NCI-H2081 treated with DMSO at 0.1 percent for 48 hours (cell line): ENCODE measurements around the gene SIRPG.
"Not testable (repeated sequence)": the region's sequence is repeated elsewhere in the genome, so short reads cannot be mapped to it uniquely, and the experiment has no call there.

ENCODE experiments used
- DNase-seq: peaks from one replicate; lab custom pipeline; 2025; lab: John Stamatoyannopoulos, UW

SIRPG gene

DNA sequence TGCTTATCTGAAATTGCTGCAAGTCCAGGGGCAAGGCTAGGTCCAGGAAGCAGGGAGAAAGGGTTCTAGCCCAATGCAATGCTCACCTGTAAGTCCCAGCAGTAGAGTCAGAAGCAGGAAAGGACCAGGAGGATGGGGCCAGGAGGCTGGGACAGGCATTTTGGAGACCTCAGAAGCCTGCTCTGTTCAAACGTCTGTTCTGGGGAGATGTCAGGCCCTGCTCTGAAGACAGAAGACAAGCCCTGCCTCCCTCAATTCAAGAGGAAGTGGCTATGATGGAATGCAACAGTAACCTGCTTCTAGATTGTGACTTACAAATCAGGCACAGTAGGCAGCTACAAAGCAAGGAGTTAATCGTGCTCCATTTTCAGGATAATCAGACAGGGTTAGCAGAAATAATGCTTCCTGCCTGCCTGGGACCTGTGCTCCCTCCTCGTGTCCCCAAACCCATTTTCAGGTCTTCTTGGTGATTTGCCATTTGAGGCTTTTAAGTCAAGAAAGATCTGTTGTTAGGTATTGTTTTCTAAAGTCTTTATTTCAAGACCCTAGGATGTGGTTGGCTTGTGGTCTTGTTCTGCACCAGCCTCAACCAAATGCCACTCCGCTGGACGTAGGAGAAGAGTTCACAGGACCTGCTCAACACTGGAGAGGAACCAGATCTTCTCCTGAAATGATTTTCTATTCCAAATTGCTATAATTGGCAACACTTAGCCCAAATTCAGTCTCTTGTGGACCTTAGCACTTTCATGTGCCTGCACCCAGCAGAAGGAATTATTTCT lies at the start of gene SIRPG:
TSS of gene SIRPG (minus strand) at position 224 of the 779 bp plus-strand sequence. CDS start at position 159, 65 bp downstream.
- DNase-seq, result no peak

DNA sequence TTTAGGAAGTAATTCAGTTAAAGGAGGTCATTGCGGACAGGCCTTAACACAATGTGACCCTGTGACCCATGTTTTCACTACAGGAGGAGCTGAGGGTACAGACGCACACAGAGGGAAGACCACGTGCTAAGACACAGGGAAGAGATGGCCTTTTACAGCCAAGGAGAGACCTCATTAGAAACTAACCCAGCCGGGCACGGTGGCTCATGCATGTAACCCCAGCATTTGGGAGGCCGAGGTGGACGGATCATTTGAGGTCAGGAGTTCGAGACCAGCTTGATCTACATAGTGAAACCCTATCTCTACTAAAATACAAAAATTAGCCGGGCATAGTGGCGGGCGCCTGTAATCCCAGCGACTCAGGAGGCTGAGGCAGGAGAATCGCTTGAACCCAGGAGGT lies 49.3 kb upstream of the SIRPG start:
- not testable (repeated sequence) for DNase-seq

DNA sequence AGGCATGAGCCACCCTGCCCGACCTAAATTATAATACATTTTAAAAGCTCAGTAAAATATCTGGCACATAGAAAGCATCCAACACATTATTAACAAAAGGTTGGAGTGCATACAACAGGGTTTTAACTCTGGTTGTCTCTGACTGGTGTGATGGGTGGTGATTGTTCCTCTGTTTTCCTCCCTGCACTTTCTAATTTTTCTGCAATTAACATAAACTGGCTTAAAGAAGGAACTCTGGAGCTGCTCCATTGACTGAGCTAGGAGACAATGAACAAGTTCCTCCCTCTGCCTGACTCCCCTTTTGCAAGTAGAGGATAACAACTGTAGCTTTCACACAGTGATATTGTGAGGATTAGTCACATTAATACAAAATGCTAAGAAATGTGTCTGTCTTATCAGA lies 48.5 kb upstream of the SIRPG start:
- DNase-seq, result no peak

DNA sequence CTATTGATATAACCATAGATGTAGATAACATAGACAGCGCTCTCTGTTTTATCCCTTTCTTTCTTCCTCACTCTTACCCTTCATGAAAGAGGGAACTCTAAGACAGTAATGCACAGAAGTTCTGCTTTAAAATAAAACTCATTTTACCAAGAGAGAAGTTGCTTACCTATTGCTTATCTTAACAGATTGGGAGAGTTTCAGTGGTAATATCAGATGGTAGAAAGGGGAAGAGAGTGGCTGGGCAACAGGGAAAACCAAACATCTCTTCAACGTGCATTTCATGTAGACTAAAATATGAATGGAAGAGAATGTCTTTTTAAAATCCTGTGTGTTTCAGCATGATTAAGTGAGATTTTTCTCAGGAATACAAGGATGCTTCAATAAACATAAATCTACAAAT lies 45.3 kb upstream of the SIRPG start:
- DNase-seq, result no peak

DNA sequence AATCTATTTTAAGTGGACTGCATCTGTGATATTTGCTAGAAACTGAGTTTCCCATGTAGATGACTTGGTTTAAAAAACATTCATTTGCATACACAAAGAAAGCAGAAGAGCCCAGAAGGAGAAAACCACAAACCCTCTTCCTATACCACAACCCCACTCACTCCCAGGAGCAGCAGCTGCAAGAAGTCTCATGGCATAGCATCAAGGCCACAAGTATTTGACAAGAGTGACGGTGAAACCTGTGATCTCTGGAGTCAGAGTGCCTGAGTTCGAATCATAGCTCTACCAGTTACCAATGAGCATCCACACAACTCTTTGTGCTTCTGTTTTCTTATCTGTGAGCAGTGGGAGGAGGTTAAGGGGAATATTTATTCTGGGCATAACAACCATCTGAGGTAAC lies 44.7 kb upstream of the SIRPG start:
- no peak for DNase-seq

DNA sequence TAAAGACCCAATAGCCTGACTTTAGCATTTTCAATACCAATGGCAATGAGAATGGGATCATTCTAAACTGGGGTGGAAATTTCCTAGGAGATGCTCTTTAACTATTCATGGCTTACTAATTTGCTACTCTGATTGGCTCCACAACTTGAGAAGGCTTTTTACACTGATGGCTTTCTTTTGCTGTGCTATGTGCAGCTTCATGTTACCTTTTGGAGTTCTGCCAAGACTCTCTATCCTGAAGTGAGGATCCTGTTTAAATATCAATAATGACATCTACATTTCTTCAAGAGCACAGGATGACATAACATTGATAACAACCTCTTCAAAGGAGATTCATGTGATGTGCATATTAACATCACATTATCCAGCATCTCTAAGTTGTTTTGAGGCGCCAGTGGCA lies 43.4 kb upstream of the SIRPG start:
- DNase-seq, result no peak

DNA sequence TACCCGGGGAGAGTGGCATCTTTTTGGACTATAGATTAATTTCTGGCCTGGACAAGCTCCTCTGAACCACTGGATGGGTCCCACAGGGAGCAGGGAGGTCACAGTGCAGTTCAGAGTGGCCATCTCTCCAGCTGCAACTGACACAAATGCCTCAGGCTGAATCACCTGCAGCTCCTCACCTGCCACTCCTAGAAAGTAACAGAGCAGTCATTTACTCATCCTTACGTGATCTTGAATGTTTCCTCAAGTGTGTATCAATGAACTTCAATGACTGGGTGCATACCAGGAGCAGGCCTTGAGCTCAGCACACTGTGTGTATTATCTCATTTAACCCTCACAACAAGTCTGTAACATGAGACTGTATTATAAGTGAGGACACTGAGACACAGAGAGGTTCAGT lies 40.0 kb upstream of the SIRPG start:
- no peak for DNase-seq

DNA sequence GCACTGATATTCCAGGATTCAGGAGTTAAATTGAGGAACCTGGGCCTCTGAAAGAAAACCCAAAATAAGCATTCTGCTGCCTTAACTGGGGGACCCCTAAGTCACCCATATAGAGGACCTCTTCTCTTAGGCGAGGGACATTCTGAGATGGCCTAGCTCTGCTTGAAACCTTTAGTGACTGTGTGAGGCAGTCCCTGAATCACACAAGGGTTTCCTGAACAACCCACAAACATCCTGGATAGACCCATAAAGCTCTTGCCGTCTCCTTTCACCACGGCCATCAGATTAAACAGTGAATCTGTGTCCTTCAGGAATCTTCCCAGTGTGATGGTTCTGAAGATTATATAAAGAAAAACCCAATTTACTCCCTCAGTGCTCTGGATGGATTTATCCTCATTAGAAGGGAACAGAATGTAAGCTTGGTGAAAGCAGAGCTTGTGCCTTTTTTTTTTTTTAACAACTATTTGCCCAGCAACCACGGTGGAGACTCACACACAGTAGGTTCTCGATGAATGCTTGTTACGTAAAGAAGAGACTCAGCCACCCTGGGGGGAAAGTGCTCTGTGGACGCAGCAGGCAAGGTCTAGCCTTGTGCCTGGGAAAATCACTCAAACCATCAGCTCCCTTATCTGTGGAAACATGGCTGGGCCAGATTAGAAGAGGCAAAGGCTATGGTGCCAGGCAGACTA lies 39.1 kb upstream of the SIRPG start:
- DNase-seq, result no peak

DNA sequence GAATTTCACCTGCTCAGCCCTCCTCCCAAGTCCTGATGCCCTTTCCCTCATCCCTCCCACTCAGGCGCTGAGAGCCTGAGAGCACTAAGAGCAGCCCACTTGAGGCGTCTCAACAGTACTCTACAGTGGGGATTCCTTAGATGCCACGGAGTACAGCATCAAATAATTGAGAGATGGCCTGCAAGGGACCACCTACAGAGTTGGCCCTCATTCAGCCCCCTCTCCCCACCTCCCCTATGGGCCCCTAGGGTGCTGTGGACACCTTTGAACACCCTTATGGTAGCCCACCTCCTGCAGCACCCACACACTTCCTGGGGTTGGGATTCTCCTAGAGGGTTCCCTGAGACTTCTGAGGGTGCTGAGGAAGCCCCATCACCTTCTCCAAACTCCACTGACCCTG lies 37.1 kb upstream of the SIRPG start:
- no peak for DNase-seq

DNA sequence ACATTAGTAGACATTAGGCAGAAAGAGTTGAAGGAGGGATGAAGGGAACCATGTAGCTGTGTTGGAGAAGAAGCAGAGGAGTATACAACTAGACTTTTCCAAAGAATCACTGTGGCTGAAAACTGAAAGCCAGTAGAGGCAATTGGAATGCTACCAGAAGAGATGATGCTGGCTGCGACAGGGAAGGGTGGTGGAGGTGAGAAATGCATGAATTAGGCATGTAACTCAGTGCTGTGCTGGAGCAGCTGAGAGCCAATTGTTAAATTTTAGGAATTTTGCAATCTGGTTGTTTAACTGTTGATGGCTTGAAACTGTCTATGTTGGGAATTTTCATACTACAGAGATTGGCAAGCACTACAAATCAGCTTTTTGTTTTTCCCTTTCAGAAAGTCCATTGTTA lies 35.8 kb upstream of the SIRPG start:
- DNase-seq, result no peak

DNA sequence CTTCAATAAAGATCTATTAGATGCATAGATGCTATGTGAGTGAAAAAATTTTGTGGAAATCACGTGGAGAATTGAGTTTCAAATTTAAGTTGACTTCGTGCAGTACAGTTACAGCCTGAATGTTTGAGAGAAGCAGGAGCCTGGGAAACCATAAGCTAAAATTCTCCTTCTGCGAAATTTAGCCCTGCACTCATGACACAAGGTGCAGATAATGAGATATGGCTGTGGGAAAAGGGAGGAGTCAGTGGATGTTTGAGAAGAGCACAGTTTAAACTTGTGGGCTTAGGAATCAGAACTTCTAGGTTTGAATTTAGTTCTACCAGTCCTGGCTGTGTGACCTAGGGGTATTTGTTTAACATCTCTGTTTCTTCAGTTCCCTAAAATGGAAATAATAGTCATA lies 32.1 kb upstream of the SIRPG start:
- no peak for DNase-seq

DNA sequence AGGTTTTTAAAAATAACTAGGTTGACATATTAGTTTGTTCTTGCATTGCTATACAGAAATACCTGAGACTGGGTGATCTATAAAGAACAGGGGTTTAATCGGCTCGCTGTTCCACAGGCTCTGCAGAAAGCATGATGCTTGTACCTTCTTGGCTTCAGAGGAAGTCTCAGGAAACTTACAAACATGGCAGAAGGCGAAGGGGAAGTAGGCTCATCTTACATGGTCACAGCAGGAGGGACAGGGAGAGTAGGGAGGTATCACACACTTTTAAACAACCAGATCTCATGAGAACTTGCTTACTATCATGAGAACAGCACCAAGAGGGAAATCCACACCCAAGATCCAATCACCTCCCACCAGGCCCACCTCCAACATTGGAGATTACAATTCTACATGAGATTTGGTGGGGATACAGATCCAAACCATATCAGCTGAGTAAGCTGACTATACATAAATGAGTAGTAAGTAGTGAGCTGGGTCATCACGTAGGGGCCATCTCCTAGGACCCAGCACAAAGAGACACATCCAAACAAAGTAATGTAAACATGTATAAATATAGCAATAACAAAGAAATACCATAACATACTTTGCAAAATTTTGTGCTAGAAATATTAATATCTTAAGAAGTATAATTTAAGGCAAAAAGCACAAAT lies 31.4 kb upstream of the SIRPG start:
- DNase-seq, result no peak

DNA sequence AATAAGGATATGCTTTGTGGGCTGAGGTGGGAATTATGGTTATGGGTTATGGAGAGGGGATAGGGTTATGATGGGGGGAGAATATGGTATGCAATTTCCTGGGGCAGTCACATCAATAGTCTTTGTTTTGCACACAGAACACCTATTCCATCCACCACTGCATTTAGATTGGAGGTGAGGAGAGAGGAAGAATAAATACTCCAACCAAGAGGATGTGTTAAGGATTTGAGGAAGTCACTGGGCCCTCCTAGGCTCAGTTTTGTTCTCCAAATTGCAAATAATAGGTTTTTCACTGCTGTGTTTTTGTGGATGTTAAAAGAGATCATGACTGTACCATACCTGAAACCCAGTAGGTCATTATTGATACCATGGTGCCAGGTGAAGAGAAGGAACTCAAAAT lies 29.5 kb upstream of the SIRPG start:
- DNase-seq, result no peak

DNA sequence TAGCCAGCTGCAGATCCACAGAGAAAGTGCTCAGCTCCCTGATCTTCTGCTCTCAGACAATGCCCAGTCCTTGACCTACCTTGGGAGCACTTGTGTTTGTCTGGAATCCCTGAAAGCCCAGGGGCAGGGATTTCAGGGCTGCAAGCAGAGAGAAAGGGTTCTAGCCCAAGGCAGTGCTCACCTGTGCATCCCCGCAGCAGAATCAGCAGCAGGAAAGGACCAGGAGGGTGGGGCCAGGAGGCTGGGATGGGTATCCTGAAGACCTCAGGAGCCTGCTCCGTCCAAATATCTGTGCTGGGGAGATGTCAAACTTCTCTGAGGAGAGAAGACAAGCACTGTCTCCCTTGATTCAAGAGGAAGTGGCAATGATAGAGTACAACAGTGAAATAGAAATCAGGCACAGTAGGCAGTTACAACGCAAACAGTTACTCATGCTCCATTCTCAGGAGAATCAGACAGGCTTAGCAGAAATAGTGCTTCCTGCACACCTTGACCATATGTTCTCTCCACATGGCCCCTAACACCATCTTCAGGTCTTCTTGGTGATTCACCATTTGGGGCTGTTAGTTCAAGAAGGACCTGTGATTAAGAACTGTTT lies 28.7 kb upstream of the SIRPG start:
- DNase-seq, result no peak

DNA sequence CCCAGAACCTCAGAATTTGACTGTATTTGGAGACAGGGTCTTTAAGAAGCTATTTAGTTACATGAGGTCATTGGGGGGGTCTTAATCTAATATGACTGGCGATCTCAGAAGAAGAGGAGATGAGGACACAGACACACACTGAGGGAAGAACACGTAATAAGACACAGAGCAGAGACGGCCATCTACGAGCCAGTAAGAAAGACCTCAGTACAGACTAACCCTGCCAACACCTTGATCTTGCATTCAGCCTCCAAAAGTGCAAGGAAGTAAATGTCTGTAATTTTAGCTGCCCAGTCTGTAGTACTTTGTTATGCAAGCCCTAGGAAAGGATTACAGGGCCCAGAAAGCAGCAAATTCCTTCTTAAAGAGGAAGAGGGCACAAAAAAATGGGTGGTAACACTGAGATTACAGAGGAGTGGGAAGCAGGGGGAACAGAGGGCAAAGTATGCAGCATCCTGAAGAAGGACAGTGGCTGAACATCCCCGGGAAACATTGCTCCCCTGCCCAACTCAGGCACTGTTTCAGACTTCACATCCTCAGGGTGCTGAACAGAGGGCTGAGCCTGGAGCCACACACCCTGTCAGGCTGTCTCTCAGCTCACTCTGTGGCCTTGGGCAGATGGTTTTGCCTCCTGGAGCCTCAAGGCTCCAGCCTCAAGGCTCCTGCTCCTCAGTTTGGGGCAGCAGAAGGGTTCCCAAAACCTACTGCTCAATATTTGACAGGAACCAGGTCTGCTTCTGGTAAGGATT lies 27.9 kb upstream of the SIRPG start:
- no peak for DNase-seq

DNA sequence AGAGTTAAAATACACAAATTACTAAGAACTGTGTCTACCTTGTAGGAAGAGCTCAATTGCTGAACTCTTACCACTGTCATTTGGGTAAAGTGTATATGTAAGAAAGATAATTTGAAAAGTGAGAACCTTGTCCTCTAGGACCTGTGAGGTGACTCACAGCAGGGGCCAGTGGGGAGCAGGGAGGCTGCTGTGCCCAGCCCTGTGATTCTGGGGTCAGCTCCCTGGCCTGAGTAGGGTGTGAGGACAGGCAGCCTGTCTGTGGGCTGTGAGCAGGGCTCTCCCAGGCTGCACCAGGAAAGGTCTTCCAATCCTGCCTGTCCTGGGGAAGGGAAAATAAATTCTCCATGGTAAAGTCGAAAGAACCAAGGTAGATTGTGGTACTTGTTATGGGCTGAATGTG lies 27.3 kb upstream of the SIRPG start:
- no peak for DNase-seq

DNA sequence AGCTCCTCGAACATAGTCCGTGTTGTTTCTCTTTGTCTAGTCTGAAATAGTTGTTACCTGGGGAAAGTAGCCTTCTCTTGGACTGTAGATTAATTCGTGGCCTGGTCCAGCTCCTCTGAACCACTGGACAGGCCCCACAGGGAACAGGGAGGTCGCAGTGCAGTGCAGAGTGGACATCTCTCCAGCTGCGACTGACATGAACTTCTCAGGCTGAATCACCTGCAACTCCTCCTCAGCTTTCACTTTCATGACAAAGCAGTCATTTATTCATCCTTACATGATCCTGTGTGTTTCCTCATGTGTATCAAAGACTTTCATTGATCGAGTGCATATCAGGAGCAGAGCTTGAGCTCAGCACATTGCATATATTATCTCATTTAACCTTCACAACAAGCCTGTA lies 19.1 kb upstream of the SIRPG start:
- DNase-seq, result no peak

DNA sequence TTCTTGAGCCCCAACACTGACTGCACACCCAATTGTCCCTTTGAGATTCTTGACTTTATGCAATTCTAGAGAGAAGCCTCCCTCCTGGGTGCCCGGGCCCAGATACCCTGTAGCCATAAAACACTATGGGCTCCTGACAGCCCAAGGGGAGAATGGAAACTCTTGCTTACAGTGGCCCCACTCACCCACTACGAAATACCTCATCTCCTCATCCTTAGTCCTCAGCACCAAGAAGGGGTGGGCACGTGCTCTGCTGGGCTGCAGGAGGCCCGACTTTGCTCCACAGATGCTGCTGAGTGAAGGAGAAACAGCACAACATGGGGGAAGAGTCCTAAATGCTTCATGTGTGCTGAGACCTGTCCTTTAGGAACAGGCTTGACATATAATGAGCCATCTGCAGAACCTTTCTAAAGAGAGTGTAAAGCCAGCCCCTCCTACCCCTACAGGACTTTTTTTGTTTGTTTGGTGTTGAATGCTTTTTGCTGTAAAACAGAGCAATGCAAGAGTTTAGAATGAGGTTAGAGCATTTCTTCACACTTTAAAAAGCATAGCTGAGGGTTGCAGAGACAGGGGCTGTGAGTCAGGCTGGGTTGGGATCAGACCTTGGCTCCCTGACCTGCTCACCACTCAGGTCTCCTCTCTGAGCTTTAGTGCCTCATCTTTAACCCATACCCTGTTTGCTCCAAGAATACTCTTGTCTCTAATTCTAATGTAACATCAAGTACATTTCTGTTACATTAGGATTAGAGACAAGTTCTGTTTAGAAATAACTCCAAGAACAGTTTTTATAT lies 17.6 kb upstream of the SIRPG start:
- DNase-seq, result no peak

DNA sequence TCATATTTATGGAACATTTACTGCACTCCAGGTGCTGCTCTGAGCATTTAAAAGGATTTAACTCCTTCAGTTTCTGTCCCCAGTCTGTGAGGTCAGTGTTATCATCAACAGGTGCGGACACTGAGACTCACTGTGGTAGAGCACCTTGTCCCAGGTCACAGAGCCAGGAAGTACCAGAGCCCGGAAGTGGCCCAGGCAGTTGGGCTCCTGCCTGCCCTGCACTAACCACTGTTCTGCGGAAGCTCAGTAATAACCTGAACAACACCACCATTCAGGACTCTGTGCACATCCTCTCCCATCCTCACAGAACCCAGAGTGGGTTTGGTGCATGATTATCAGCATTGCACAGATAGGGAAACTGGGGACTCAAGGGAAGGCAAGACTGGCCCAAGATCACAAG lies 16.8 kb upstream of the SIRPG start:
- DNase-seq, result no peak

DNA sequence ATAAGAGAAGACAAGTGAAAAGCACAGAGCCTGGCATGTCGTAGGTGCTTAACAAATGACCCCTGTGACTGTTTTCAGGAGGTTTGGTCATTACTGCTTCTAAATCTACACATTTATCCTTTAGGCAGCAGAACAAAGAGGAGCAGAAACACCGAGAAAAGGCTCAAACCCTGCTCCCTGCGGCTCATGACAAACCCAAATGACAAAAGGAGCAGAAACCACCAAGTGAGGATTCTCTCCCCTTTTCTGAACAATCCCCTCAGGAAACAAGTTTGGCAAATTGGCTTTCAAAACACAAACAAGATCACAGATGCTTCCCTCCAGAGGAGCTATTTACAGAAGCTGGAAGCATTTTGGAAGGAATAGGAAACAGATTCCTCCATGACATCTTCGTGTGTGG lies 15.8 kb upstream of the SIRPG start:
- DNase-seq, result no peak

DNA sequence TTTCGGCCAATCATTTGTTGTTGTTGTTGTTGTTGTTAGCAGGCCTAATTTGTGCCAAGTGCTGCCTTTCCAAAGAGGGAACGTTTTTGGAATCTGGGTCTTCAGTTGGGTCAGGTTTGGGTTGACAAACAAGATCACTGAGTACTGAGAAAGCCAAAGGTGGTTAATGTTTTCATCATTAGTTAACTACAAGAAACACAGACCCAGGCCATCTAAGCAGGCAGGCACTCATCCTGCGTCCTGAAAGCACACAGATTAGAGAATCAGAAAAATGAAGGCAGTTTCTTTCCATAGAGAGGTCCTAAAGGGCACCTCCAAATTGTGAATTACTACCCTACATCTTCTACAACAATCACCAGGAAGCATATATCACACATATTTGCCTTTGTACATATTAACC lies 15.1 kb upstream of the SIRPG start:
- DNase-seq, result no peak
